ENCODE results near the gene GFER.

DNA sequence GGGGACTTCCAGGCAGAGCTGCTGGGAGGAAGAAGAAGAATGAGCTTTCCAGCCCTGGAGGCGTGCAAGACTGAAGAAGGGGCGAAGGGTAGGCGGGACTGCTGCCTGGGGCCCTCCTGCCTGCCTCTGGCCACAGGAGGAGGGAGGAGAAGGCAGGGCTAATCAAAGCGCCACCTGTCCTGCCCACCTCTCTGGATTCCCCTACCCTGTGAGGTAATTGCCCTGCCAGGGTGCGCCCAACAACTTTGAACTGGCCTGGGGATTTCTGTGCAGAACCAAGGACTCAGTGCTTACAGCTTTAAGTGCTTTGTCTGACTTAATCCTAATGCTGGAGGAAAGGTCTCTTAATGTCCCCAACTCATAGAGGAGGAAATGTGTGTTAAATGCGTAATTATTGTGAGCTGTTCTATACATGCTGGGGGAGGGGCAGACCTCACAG is 2.6 kb upstream of the GFER start, which contains the start of gene NOXO1:
- no peak for TF ChIP-seq CTCF (IDR thresholded peaks at IDR 0.05)
- no peak for TF ChIP-seq POLR2A (IDR thresholded peaks at IDR 0.05)

Measured in gastroesophageal sphincter (tissue), 3 donors.